Heart left ventricle (tissue), 16 donors: ENCODE results near the gene HID1. TPM values are rescaled to one million over a fixed set of nuclear protein-coding genes. Genes with fewer than 3 reads are reported as not detected.

Experiments
- ATAC-seq, 4 donors: fragments of 200-7000 bp; cut with Tn5 transposase; one replicate each; pipeline ENCODE4 v1.9.1; 2020 to 2022; ENCODE audit warnings: moderate library complexity in 4 of 4, mild to moderate bottlenecking in 3 of 4, moderate number of reproducible peaks in 1 of 4
- DNase-seq, 5 donors: peaks; one replicate each; pipeline ENCODE4 v3.0.0-alpha.2; 2020
- H3K27ac ChIP-seq, 12 donors: fragments of 200-600 bp; sonication (generic) in 4 of 12; one replicate each; pipeline versions ENCODE4 v1.5.0 to v1.8.0; 2016 to 2022; ENCODE audit warnings: mild to moderate bottlenecking in 2 of 12
- H3K27me3 ChIP-seq, 9 donors: fragments of 200-600 bp; sonication (generic) in 2 of 9; one replicate each; pipeline versions ENCODE4 v1.5.1 to v1.8.0; 2016 to 2022; ENCODE audit warnings: mild to moderate bottlenecking in 3 of 9
- H3K36me3 ChIP-seq, 9 donors: fragments of 200-600 bp; sonication (generic) in 2 of 9; one replicate each; pipeline versions ENCODE4 v1.5.0 to v1.8.0; 2018 to 2022; ENCODE audit warnings: mild to moderate bottlenecking in 2 of 9
- H3K4me1 ChIP-seq, 12 donors: fragments of 200-600 bp; sonication (generic) in 4 of 12; one replicate each; pipeline versions ENCODE4 v1.5.0 to v1.8.0; 2016 to 2022; ENCODE audit warnings: mild to moderate bottlenecking in 3 of 12
- H3K4me3 ChIP-seq, 12 donors: fragments of 200-600 bp; sonication (generic) in 4 of 12; one replicate each; pipeline versions ENCODE4 v1.5.0 to v1.8.0; 2017 to 2022; ENCODE audit warnings: mild to moderate bottlenecking in 9 of 12, moderate library complexity in 4 of 12
- H3K9me3 ChIP-seq, 12 donors: fragments of 200-600 bp; sonication (generic) in 4 of 12; one replicate each; pipeline versions ENCODE4 v1.5.0 to v1.8.0; 2016 to 2022; ENCODE audit warnings: mild to moderate bottlenecking in 1 of 12
- CTCF ChIP-seq, 12 donors: fragments of 200-600 bp; sonication (generic) in 4 of 12; IDR thresholded peaks; one replicate each; pipeline versions ENCODE4 v1.5.0 to v1.8.0; 2018 to 2022; ENCODE audit warnings: antibody characterized with exemption in 12 of 12, mild to moderate bottlenecking in 5 of 12
- POLR2A ChIP-seq, 2 donors: fragments of 450-650 bp; IDR thresholded peaks; one replicate each; pipeline ENCODE4 v1.6.1; 2017; ENCODE audit warnings: antibody characterized with exemption in 2 of 2, mild to moderate bottlenecking in 2 of 2, moderate library complexity in 2 of 2
- WGBS, 4 donors: extraction: QIAGEN DNeasy Blood & Tissue Kit in 2 of 4; methylation state at CpG; one replicate each; pipeline versions ENCODE4 v1.1.5 to v1.1.7; 2013 to 2018; 5-methylcytosine and 5-hydroxymethylcytosine counted together
- intact Hi-C, 10 donors: fragments of 100-400 bp; cut with DNase I; formaldehyde crosslinking; loops; one replicate each; pipeline versions ENCODE4 v1.11.1 to v1.14.2; 2022
- polyA plus RNA-seq, 2 donors: library from polyadenylated mRNA; stranded (reverse); fragments of 200-250 nt; gene quantifications; one replicate each; pipeline ENCODE4 v1.2.3, GENCODE V29; 2013
- total RNA-seq, 9 donors: library from RNA; depleted of rRNA in 2 of 9; stranded (reverse); fragments of >200 nt in 2 of 9; fragmentation: NEBNext Ultra II Directional in 3 of 9; extraction: Animal tissue kit (Norgen Biotek cat#: 25700) in 3 of 9; gene quantifications; one replicate each; pipeline versions ENCODE4 v1.1.0 to v1.2.4, GENCODE V29; 2016 to 2023
- donor health status: ischemic (EF 13 %, LVEDD 7.1; RV severe dilation, severe dysfunction).
- donor health status: healthy with polysubstance abuse.
- donor health status: DM: no; HTN: yes; CAD: no.
- donor health status: DM: no; HTN: no; CAD: no.
- donor health status: ischemic (EF 25% LVEDD 6.9; RV normal size, moderate dysfunction).
- donor health status: ischemic (EF 25% LVEDD 5.7; RV mildly dilated, moderate dysfunction).
- donor health status: healthy.
- donor health status: DM: yes; HTN: yes; CAD: no.
- donor health status: ischemic (EF 35%, LVEDD 5.7; RV mildly dilated, moderate dysfunction).
- donor health status: nonischemic (EF 11% LVEDD 7.7; RV severe dilation, severe dysfunction).
- donor health status: DM: yes; HTN: yes; CAD: no.
- donor health status: PGD.
- donor health status: ischemic (EF 29% LVEDD 5.4; RV normal size, mild dysfunction).
- donor health status: nonischemic (EF 23%, LVEDD 6.1; RV moderate dilation, normal function).

The HID1 gene
- total and polyA plus RNA-seq, 11 donors, result 5.7 to 15.7 (median 9.8) TPM

GRCh38 chr17:74954665-74955421, 17.7 kb downstream of the HID1 start:
- H3K4me3 ChIP-seq, result no peak overlapping the region
- no peak overlapping the region for H3K27ac ChIP-seq

GRCh38 chr17:74954115-74954514, 18.4 kb downstream of the HID1 start:
- DNase-seq (no peak), ATAC-seq (no peak)
- Histone ChIP-seq H3K9me3 (no peaks in the 10 kb centered on the region), H3K36me3 (peaks cover 0 to 22% (median 0%) of the 10 kb centered on the region in 9 donors), H3K27ac (no peak overlapping the region), H3K27me3 (peaks cover 0 to 5% (median 0%) of the 10 kb centered on the region in 9 donors), H3K4me3 (no peak overlapping the region), H3K4me1 (no peaks in the 10 kb centered on the region)
- TF ChIP-seq CTCF (IDR thresholded peaks at IDR 0.05) (no peak), POLR2A (IDR thresholded peaks at IDR 0.05) (no peak)
- WGBS, 4 donors, result 92 to 94% (median 92%) methylated on average over 14 to 15 of the region's 15 CpGs
- intact Hi-C loops, result loop anchor here in 1 of 10 donors (10.0 kb wide), 1 partner anchor 159 kb away; no protein-coding TSS in a partner anchor

More at GRCh38 chr17:74954665-74955421, 17.7 kb downstream of the HID1 start:
- peaks cover 0 to 5% (median 0%) of the 10 kb centered on the region in 9 donors for H3K27me3 ChIP-seq
- no peak for TF ChIP-seq CTCF (IDR thresholded peaks at IDR 0.05)
- TF ChIP-seq POLR2A (IDR thresholded peaks at IDR 0.05), result no peak
- peaks cover 0 to 22% (median 0%) of the 10 kb centered on the region in 9 donors for H3K36me3 ChIP-seq
- H3K9me3 ChIP-seq, result no peaks in the 10 kb centered on the region
- ATAC-seq, result no peak
- H3K4me1 ChIP-seq, result no peaks in the 10 kb centered on the region
- intact Hi-C loops, result loop anchor here in 6 of 10 donors (5.0 to 10.0 kb wide), 4 partner anchors 152 to 213 kb away; partner anchors contain the start of gene ARMC7 (in 1 of the 6)
- 74 to 83% (median 77%) methylated on average over 13 of the region's 13 CpGs for WGBS, 4 donors
- DNase-seq, result no peak

- Histone ChIP-seq H3K36me3 (peaks cover 0 to 22% (median 0%) of the 10 kb centered on the region in 9 donors), H3K9me3 (no peaks in the 10 kb centered on the region), H3K4me3 (no peak overlapping the region), H3K4me1 (no peaks in the 10 kb centered on the region), H3K27me3 (peaks cover 0 to 5% (median 0%) of the 10 kb centered on the region in 9 donors), H3K27ac (no peak overlapping the region)
- WGBS, 4 donors, result 69 to 88% (median 81%) methylated on average over 8 to 11 of the region's 11 CpGs
- DNase-seq, result no peak
- TF ChIP-seq POLR2A (IDR thresholded peaks at IDR 0.05) (no peak), CTCF (IDR thresholded peaks at IDR 0.05) (no peak)
- ATAC-seq, result no peak
- intact Hi-C loops, result loop anchor here in 1 of 10 donors (10.0 kb wide), 1 partner anchor 158 kb away; no protein-coding TSS in a partner anchor
Observed at GRCh38 chr17:74953134-74953687, 19.3 kb downstream of the HID1 start.
